Sigmoid colon (tissue), 7 donors: Measurements from ENCODE around the gene SYT5. TPM values are rescaled to one million over a fixed set of nuclear protein-coding genes. Genes with fewer than 3 reads are reported as not detected.
"Not testable (repeated sequence)": the region's sequence is repeated elsewhere in the genome, so short reads cannot be mapped to it uniquely, and the experiment has no call there.

Experiments
- DNase-seq: peaks from one replicate; pipeline ENCODE4 v3.0.0-alpha.2; 2019
- H3K27ac ChIP-seq, 4 donors: fragments of 200-600 bp; sonication (generic); one replicate each; pipeline ENCODE4 v1.5.1; 2016 to 2019; ENCODE audit warnings: mild to moderate bottlenecking in 1 of 4
- H3K27me3 ChIP-seq, 3 donors: fragments of 200-600 bp; sonication (generic); one replicate each; pipeline ENCODE4 v1.5.1; 2019; ENCODE audit warnings: mild to moderate bottlenecking in 1 of 3
- H3K36me3 ChIP-seq, 4 donors: fragments of 200-600 bp; sonication (generic); one replicate each; pipeline ENCODE4 v1.5.1; 2016 to 2019
- H3K4me1 ChIP-seq, 4 donors: fragments of 200-600 bp; sonication (generic); one replicate each; pipeline ENCODE4 v1.5.1; 2017 to 2019
- H3K4me3 ChIP-seq, 4 donors: fragments of 200-600 bp; sonication (generic); one replicate each; pipeline ENCODE4 v1.5.1; 2017 to 2019; ENCODE audit warnings: mild to moderate bottlenecking in 2 of 4, moderate library complexity in 1 of 4
- H3K9me3 ChIP-seq, 4 donors: fragments of 200-600 bp in 3 of 4; sonication (generic) in 3 of 4; one replicate each; pipeline versions ENCODE4 v1.5.1 to v1.6.1; 2013 to 2019
- CTCF ChIP-seq, 4 experiments: fragments of 450-650 bp in 3 of 4; fragments of 200-600 bp in 1 of 4; IDR thresholded peaks; one replicate each; pipeline ENCODE4 v1.5.1; 2016 to 2019; ENCODE audit warnings: antibody characterized with exemption in 4 of 4, mild to moderate bottlenecking in 3 of 4, moderate library complexity in 2 of 4
- EP300 ChIP-seq, 4 donors: sonication (generic); formaldehyde crosslinking; IDR thresholded peaks; one replicate each; pipeline ENCODE4 v1.6.1; 2017; ENCODE audit warnings: antibody characterized with exemption in 4 of 4
- POLR2A ChIP-seq, 2 donors: fragments of 450-650 bp; IDR thresholded peaks; one replicate each; pipeline ENCODE4 v1.6.1; 2016; ENCODE audit warnings: antibody characterized with exemption in 2 of 2, mild to moderate bottlenecking in 2 of 2, moderate library complexity in 2 of 2
- POLR2AphosphoS5 ChIP-seq, 4 donors: sonication (generic); formaldehyde crosslinking; IDR thresholded peaks; one replicate each; pipeline ENCODE4 v1.6.1; 2017; ENCODE audit warnings: antibody characterized with exemption in 4 of 4
- whole genome bisulfite sequencing, 2 donors: extraction: QIAGEN DNeasy Blood & Tissue Kit; methylation state at CpG; one replicate each; pipeline ENCODE4 v1.1.7; 2013; 5-methylcytosine and 5-hydroxymethylcytosine counted together
- intact Hi-C: fragments of 100-400 bp; cut with DNase I; formaldehyde crosslinking; loops from one replicate; pipeline ENCODE4 v1.15.1; 2023
- polyA plus RNA-seq, 3 donors: library from polyadenylated mRNA; stranded (reverse); fragments of 200-250 nt; gene quantifications; one replicate each; pipeline ENCODE4 v1.2.3, GENCODE V29; 2013
- total RNA-seq, 4 donors: library from RNA; depleted of rRNA; stranded (reverse); fragments of >200 nt; gene quantifications; one replicate each; pipeline ENCODE4 v1.1.0, GENCODE V29; 2016
- donor health status: healthy with polysubstance abuse.
- donor health status: Bipolar disorder and iron deficiency.
- donor health status: healthy.

The SYT5 gene
- total and polyA plus RNA-seq, 7 donors, result 0.69 to 9.6 (median 1.9) TPM

- Histone ChIP-seq H3K9me3 (no peaks in the 10 kb centered on the region), H3K4me1 (peaks cover 0 to 36% (median 26%) of the 10 kb centered on the region in 4 donors), H3K27ac (no peak overlapping the region), H3K27me3 (peaks cover 59 to 100% (median 97%) of the 10 kb centered on the region in 3 donors), H3K4me3 (no peak overlapping the region), H3K36me3 (no peaks in the 10 kb centered on the region)
- whole genome bisulfite sequencing, 2 donors, result 61 to 74% methylated on average over 43 of the region's 43 CpGs
- intact Hi-C loops, result no loop called here
- TF ChIP-seq CTCF (IDR thresholded peaks at IDR 0.05), result no peak
- no peak for TF ChIP-seq POLR2AphosphoS5 (IDR thresholded peaks at IDR 0.05)
- no peak for TF ChIP-seq POLR2A (IDR thresholded peaks at IDR 0.05)
- TF ChIP-seq EP300 (IDR thresholded peaks at IDR 0.05), result no peak
- no peak for DNase-seq
These were observed 4.8 kb downstream of the SYT5 start for GRCh38 chr19:55175117-55175867.

GRCh38 chr19:55174425-55175116 is 5.5 kb downstream of the SYT5 start:
- Histone ChIP-seq H3K4me1 (peaks cover 0 to 29% (median 19%) of the 10 kb centered on the region in 4 donors), H3K4me3 (no peak overlapping the region), H3K27me3 (peaks cover 52 to 100% (median 97%) of the 10 kb centered on the region in 3 donors), H3K9me3 (no peaks in the 10 kb centered on the region), H3K27ac (no peak overlapping the region), H3K36me3 (no peaks in the 10 kb centered on the region)
- DNase-seq, result no peak
- TF ChIP-seq CTCF (IDR thresholded peaks at IDR 0.05) (no peak), EP300 (IDR thresholded peaks at IDR 0.05) (no peak), POLR2A (IDR thresholded peaks at IDR 0.05) (no peak)
- 65 to 69% methylated on average over 21 of the region's 21 CpGs for WGBS, 2 donors
- intact Hi-C loops, result no loop called here

- DNase-seq, result no peak
- intact Hi-C loops, result no loop called here
- peaks cover 47 to 100% (median 97%) of the 10 kb centered on the region in 3 donors for H3K27me3 ChIP-seq
These were observed 6.2 kb downstream of the SYT5 start for GRCh38 chr19:55173714-55174409.

GRCh38 chr19:55173186-55173713 is 6.8 kb downstream of the SYT5 start:
- intact Hi-C loops, result no loop called here
- 3 to 8% methylated on average over 32 of the region's 32 CpGs for WGBS, 2 donors
- peaks cover 48 to 100% (median 97%) of the 10 kb centered on the region in 3 donors for H3K27me3 ChIP-seq
- no peak for DNase-seq
- H3K4me1 ChIP-seq, result peaks cover 0 to 19% (median 11%) of the 10 kb centered on the region in 4 donors
- no peaks in the 10 kb centered on the region for H3K9me3 ChIP-seq
- no peaks in the 10 kb centered on the region for H3K36me3 ChIP-seq
- peak overlapping the region in 3 of 4 donors; percentile 21 to 35 (median 31) for H3K4me3 ChIP-seq
- no peak for TF ChIP-seq POLR2A (IDR thresholded peaks at IDR 0.05)
- H3K27ac ChIP-seq, result no peak overlapping the region

More at GRCh38 chr19:55173714-55174409, 6.2 kb downstream of the SYT5 start:
- H3K4me1 ChIP-seq, result peaks cover 0 to 22% (median 12%) of the 10 kb centered on the region in 4 donors
- no peak for TF ChIP-seq CTCF (IDR thresholded peaks at IDR 0.05)
- H3K4me3 ChIP-seq, result peak overlapping the region in 3 of 4 donors; percentile 21 to 35 (median 31)
- WGBS, 2 donors, result 1% methylated on average over 37 of the region's 37 CpGs
- H3K36me3 ChIP-seq, result no peaks in the 10 kb centered on the region
- no peaks in the 10 kb centered on the region for H3K9me3 ChIP-seq
- no peak overlapping the region for H3K27ac ChIP-seq

- Histone ChIP-seq H3K4me1 (peaks cover 0 to 19% (median 11%) of the 10 kb centered on the region in 4 donors), H3K9me3 (no peaks in the 10 kb centered on the region), H3K27me3 (peaks cover 47 to 100% (median 96%) of the 10 kb centered on the region in 3 donors), H3K36me3 (no peaks in the 10 kb centered on the region), H3K27ac (no peak overlapping the region), H3K4me3 (no peak overlapping the region)
- WGBS, 2 donors, result 19 to 20% methylated on average over 12 of the region's 12 CpGs
- TF ChIP-seq POLR2A (IDR thresholded peaks at IDR 0.05) (no peak), EP300 (IDR thresholded peaks at IDR 0.05) (no peak), POLR2AphosphoS5 (IDR thresholded peaks at IDR 0.05) (no peak), CTCF (IDR thresholded peaks at IDR 0.05) (no peak)
- intact Hi-C loops, result no loop called here
- no peak for DNase-seq
These were observed 7.3 kb downstream of the SYT5 start for GRCh38 chr19:55172741-55173140.

- peaks cover 50 to 100% (median 96%) of the 10 kb centered on the region in 3 donors for H3K27me3 ChIP-seq
- H3K36me3 ChIP-seq, H3K9me3 ChIP-seq, H3K4me3 ChIP-seq, H3K27ac ChIP-seq, intact Hi-C loops, DNase-seq: not testable (repeated sequence)
- H3K4me1 ChIP-seq, result peaks cover 0 to 19% (median 11%) of the 10 kb centered on the region in 4 donors
- WGBS, 2 donors, result 59 to 62% methylated on average over 9 of the region's 9 CpGs
These were observed 7.8 kb downstream of the SYT5 start for GRCh38 chr19:55172318-55172717.
